GM18861 (cell line): ENCODE data around the gene P3H2.

Source experiments
- ATAC-seq: cut with Tn5 transposase; IDR thresholded peaks from one replicate; pipeline ENCODE4 v1.9.1; 2021; ENCODE audit not compliant: unreplicated experiment

P3H2 gene

GRCh38 chr3:190125436-190126068 lies 4.9 kb upstream of the P3H2 start:
- ATAC-seq: no peak

DNA sequence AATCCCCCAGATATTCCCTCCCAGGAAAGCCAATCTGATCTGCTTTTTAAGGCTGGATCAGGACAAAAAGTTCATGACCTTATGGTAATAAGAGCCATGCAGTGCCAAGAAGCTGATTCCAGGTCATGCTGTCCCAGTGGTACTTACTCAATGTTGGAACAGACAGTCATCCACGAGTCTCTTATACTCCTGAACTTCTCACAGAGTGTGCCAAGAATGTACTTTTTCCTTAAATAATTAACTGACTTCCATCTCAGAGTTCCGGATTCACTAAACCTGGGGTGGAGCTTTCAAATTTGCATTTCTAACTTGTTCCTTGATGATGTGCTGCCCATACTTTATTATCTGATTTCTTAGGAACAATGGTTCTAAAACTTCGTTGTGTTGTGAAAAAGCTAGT lies 3.4 kb upstream of the P3H2 start:
- no peak for ATAC-seq

DNA sequence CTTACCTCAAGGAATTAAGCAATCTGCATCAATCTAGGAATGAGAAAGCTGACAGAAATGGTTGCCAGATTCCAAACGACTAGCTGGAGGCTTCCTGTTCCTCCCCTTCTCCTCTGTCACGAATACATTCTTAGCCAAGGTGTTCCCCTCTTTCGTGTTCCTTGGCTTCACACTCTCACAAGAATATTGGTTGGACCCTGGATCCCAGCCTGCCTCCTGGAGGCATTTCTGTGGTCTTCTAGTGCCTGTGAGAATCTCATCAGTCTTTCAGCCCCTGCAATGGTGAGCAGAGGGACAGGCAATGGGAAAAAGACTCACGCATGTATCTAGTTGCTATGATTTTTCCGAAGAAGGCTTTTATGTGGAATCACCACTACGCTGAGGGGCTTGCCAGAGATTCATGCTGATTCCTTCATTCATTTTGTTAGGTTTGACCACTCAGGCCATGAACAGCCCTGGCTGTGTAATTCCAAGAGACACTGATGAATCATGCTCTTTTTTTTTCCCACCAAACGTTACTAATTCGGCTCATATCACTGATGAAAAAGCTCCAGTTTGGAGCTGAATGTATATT lies 1.6 kb upstream of the P3H2 start:
- ATAC-seq: no peak

GRCh38 chr3:190121383-190121782 lies 686 bp upstream of the P3H2 start:
- ATAC-seq: no peak

DNA sequence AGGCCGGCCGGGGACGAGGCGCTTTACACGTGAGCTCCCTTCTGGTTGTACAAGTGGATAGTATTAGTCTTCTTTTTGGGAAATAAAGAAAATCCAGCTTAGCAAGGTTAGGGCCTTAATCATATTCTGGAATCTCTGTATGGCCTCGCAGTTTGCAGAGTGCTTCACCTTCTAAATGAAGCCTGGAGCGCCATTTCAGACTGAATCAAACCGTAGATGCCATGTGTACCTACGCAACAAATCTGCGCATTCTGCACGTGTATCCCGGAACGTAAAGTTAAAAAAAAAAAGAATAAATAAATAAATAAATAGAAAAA lies 322 bp upstream of the P3H2 start:
- no peak for ATAC-seq

GRCh38 chr3:190119461-190120268 lies 1.0 kb downstream of the P3H2 start:
- no peak for ATAC-seq

DNA sequence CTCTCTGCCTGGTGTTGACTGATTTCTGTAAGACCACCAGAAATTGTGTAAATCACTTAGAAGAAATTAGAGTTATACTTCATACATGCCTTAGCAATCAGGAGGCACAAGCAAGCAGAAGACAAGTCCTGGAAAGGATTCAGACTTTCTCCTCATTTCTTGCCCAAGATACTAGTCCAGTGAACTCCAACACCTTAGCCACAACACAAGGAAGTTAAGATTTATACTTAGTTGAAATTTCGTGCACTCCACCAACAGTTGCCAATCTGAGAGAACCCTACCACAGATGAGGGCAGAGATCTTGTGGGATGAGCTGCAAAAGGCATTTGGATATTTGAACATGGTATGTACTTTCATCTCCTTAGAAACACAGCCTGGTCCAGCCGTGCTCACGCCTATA lies 2.3 kb downstream of the P3H2 start:
- no peak for ATAC-seq

DNA sequence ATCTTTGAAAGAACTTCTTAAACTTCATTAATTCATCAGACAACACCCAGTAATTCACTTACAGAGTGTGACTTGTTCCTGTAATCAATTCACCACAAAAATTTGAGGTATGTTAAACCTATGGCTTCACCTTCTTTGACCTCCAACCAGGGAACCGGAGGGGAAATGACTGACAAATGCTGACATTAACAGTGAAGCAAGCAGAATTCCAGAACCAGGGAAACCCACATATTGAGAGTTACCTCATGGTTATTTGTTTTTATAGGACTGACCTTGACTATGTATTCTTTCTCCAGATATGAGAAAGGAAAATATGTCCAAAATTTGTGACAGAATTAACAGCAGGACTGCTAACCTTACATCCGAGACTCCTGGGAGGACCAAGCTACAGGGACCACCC lies 2.7 kb downstream of the P3H2 start:
- ATAC-seq: no peak

DNA sequence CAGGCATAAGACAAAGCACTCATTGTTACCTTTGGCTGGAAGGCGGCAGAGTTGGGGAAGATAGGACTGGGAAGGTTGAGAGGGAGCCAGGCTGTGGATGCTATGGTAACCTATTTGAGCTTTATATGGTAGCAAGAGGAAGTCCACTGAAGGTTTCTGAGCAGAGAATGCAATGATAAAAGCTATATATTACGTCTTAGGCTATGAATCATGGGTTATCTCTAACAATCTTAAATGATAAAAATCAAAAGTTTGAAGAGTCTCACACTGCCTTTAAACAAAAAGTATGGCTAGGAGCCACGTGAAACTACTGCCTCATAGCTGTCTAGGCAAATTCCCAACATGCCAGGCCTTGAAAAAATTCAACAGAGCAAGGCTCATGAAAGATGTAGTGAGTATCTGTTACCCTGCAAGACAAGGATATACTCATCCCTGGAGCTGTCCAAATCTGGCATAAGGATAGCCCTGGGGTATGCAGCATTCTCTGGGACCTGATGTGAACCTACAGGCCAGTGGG lies 4.1 kb downstream of the P3H2 start:
- no peak for ATAC-seq

DNA sequence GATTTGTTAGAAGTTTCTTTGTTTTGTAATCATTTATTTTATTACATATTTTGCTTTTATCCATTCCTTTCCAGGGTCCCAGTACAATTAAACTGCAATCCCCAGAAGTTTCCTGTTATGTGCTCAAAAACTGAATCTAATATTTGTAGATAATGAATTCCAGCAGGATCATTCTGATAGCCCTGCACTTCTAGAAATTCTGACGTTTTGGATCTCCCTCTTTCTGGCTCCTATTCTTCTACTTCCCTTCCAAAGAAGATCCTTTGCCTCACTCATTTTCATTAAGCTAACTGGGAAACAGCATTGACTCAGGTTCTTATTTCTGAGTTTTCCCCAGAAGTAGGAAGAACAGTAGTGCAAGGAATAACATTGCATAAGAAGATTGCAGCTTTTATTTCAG lies 9.9 kb downstream of the P3H2 start:
- ATAC-seq: no peak

DNA sequence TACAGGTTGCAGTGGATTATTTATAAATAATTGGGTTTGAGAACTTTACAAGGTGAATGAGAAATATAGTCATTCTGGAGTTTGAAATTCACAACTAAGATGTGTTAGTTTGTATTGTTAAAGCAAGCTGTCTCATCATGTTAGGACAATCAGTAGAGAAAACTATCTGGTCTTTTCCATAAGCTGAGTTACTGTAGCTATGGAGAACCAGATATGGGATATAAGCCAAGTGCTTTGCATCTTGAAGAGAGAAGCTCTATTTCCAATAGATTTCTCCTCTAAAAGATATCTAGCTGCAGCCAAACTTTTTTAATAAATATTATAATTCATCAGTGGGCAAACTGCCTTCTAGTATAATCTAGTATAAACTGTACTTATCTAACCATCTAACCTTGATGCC lies 11.3 kb downstream of the P3H2 start:
- no peak for ATAC-seq

DNA sequence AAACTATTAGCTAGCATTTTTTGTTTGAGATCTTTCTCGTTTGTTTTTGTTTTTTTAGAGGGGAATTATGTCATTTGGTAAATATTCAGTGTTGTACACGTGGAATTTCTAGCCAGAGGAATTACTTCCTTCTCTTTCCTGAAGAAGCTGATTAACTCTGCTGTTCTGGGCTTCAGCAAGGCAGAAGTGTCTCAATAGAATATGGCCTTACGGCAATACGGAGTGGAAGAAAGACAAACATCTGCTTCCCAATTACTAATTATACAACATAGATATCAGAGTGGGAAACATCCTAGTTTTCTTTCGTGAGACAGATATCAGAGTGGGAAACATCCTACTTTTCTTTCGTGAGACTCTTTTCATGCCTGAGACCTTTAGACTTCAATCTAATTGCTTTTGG lies 11.9 kb downstream of the P3H2 start:
- no peak for ATAC-seq

DNA sequence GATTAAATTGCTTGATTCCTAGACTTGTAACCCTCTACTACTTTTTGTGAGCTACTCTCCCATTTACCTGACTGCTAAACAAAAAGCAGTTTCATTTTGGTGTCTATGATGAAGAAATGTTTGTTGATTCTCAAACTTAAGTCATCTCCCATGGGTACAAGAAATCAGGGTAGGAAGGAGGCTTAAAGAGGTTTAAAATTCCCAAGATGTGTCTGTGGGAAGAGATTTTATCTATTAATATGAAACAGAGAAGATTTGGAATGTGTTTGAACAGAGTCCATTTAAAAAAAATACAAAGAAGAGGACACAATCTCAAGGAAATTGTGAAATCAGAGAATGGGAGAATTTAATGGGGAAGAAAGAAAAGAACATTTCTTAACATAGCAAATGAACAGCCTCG lies 14.8 kb downstream of the P3H2 start:
- ATAC-seq: no peak

DNA sequence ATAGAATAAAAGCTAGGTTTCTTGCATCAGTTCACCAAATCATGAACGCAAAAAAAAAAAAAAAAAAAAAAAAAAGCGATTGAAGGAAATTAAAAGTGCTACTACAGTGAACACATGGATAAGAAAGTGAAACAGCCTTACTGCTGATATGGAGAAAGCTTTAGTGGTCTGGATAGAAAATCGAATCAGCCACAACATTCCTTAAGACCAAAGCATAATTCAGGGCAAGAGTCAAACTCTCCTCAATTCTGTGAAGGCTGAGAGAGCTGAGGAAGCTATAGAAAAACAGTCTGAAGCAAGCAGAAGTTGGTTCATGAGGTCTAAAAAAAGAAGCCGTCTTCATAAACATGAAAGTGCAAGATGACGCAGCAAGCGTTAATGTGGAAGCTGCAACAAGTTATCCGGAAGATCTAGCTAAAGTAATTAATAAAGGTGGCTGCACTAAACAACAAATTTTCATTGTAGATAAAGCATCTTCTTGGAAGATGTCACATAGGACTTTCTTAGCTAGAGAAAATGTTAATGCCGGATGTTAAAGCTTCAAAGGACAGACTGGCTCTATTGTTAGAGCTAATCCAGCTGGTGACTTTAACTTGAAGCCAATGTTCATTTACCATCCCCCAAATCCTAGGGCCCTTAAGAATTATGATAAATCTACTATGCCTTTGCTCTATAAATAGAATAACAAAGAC lies 19.2 kb downstream of the P3H2 start:
- ATAC-seq: no peak

GRCh38 chr3:190099099-190099498 lies 21.6 kb downstream of the P3H2 start:
- no peak for ATAC-seq

DNA sequence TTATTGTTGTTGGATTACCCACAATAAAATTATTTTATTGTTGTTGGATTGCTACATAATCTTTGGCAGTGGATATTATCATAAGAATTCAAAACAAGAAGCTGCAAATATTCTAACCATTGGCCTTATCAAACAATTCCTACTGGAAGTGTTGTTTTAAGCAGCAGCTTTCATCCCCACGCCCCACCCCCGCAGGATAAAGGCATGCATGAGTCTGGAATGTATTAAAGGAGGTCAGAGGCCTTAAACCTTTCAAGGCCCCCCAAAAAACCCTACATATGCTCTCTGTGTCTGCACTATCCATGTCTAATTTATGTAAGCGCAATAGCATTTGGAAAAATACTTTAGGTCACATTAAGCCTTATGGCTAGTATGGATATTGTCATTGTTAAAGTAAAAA lies 23.1 kb downstream of the P3H2 start:
- no peak for ATAC-seq

- ATAC-seq: no peak
These were observed 23.7 kb downstream of the P3H2 start for GRCh38 chr3:190097025-190097424.

- ATAC-seq: no peak
These were observed 24.4 kb downstream of the P3H2 start for GRCh38 chr3:190096345-190096744.

- no peak for ATAC-seq
These were observed 26.5 kb downstream of the P3H2 start for GRCh38 chr3:190094160-190094718.

GRCh38 chr3:190092250-190092649 lies 28.4 kb downstream of the P3H2 start:
- no peak for ATAC-seq

DNA sequence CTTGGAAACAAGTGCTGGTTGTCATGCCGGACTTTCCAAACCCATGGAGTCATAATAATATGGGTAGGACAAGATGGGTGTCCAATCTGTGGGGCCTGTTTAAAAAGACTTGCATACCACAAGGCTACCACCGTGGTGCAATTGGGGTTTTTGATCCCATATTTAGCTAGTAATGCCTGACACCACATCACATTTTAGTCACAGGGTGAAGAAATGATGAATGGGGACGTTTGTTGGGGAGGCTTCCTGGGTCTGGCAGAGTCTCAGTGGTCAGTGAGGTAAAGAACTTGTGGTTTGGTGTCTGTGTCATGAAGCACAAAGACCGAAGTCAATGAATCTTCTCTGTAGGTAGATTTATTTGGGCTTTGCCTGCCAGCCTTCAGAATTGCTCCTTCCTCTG lies 31.0 kb downstream of the P3H2 start:
- ATAC-seq: peak; percentile 66
